Thoracic aorta (tissue), 2 donors: ENCODE measurements around the gene PTGIS. TPM values are rescaled to one million over a fixed set of nuclear protein-coding genes. Genes with fewer than 3 reads are reported as not detected.
"Not testable (repeated sequence)": the region's sequence is repeated elsewhere in the genome, so short reads cannot be mapped to it uniquely, and the experiment has no call there.

ENCODE experiments used
- ATAC-seq: fragments of 150-250 bp; one replicate; pipeline ENCODE4 v1.8.0; 2017; ENCODE audit warnings: low read depth; ENCODE audit not compliant: insufficient number of reproducible peaks, low FRiP score
- DNase-seq: peaks from one replicate; pipeline ENCODE4 v3.0.0-alpha.2; 2020; ENCODE audit warnings: low spot score
- H3K27ac ChIP-seq, 2 donors: fragments of 200-600 bp; sonication (generic); 1 replicate in 1 of 2; 2 replicates in 1 of 2; pipeline ENCODE4 v1.5.1; 2016; ENCODE audit warnings: mild to moderate bottlenecking in 2 of 2, moderate library complexity in 2 of 2
- H3K27me3 ChIP-seq: fragments of 200-600 bp; sonication (generic); replicated peaks from 2 replicates; pipeline ENCODE4 v1.6.0; 2016; ENCODE audit warnings: mild to moderate bottlenecking; ENCODE audit not compliant: insufficient read depth
- H3K36me3 ChIP-seq: fragments of 200-600 bp; sonication (generic); one replicate; pipeline ENCODE4 v1.5.1; 2016
- H3K4me1 ChIP-seq, 2 donors: fragments of 200-600 bp; sonication (generic); 1 replicate in 1 of 2; 2 replicates in 1 of 2; pipeline versions ENCODE4 v1.5.1 to v1.6.0; 2016; ENCODE audit warnings: low read depth in 2 of 2, mild to moderate bottlenecking in 1 of 2; ENCODE audit not compliant: control insufficient read depth in 1 of 2
- H3K4me3 ChIP-seq: fragments of 200-600 bp; sonication (generic); 2 replicates; pipeline ENCODE4 v1.5.1; 2016; ENCODE audit warnings: mild to moderate bottlenecking
- H3K9me3 ChIP-seq: fragments of 200-600 bp; sonication (generic); 2 replicates; pipeline ENCODE4 v1.5.1; 2016
- total RNA-seq, 2 donors: library from RNA; depleted of rRNA; stranded (reverse); fragments of >200 nt; gene quantifications; one replicate each; pipeline versions ENCODE4 v1.1.0 to v1.2.3, GENCODE V29; 2016
- TF ChIP-seq, protein P1 (sequence below): fragments of 200-600 bp; sonication (generic); IDR thresholded peaks from one replicate; pipeline ENCODE4 v1.5.1; 2019; ENCODE audit warnings: antibody characterized with exemption

The PTGIS gene
- total RNA-seq, 2 donors from 2014 or later: 397 to 465 TPM

DNA sequence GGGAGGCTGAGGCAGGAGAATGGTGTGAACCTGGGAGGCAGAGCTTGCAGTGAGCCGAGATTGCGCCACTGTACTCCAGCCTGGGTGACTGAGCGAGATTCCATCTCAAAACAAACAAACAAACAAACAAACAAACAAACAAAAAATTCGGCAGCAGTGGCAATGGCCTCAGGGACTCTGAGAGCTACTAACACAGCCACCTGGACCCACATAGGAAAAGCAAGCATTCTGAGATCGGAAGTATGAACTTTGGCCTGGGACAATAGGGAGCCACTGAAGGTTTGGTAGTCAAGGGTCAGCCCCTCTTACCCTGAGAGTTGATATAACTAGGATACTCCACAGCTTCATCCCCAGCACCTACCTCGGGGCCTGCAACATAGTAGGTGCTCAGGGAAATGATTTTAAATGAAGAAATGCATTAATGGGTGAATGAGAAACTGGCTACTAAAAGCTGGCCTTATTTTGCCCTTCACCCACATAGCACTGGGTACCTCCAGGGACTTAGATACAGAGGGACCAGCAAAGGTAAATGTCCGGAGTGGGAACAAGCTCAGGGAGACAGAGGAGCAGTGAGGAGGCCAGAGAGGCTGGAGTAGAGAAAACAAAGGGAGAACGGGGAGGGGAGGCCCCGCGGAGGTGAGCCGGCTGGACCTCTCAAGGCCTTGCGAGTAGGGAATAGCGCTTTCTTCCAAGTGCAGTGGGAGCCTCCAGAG is 46.6 kb upstream of the PTGIS start:
- H3K9me3 ChIP-seq: no peaks in the 10 kb centered on the region
- H3K27ac ChIP-seq: no peak overlapping the region
- ATAC-seq (no peak), DNase-seq (no peak)
- no peak overlapping the region for H3K4me3 ChIP-seq
- H3K27me3 ChIP-seq: no peaks in the 10 kb centered on the region
- TF ChIP-seq, protein P1, sequence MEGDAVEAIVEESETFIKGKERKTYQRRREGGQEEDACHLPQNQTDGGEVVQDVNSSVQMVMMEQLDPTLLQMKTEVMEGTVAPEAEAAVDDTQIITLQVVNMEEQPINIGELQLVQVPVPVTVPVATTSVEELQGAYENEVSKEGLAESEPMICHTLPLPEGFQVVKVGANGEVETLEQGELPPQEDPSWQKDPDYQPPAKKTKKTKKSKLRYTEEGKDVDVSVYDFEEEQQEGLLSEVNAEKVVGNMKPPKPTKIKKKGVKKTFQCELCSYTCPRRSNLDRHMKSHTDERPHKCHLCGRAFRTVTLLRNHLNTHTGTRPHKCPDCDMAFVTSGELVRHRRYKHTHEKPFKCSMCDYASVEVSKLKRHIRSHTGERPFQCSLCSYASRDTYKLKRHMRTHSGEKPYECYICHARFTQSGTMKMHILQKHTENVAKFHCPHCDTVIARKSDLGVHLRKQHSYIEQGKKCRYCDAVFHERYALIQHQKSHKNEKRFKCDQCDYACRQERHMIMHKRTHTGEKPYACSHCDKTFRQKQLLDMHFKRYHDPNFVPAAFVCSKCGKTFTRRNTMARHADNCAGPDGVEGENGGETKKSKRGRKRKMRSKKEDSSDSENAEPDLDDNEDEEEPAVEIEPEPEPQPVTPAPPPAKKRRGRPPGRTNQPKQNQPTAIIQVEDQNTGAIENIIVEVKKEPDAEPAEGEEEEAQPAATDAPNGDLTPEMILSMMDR: no peak
- H3K36me3 ChIP-seq: no peaks in the 10 kb centered on the region
- H3K4me1 ChIP-seq: peaks cover 5 to 25% of the 10 kb centered on the region in 2 donors

DNA sequence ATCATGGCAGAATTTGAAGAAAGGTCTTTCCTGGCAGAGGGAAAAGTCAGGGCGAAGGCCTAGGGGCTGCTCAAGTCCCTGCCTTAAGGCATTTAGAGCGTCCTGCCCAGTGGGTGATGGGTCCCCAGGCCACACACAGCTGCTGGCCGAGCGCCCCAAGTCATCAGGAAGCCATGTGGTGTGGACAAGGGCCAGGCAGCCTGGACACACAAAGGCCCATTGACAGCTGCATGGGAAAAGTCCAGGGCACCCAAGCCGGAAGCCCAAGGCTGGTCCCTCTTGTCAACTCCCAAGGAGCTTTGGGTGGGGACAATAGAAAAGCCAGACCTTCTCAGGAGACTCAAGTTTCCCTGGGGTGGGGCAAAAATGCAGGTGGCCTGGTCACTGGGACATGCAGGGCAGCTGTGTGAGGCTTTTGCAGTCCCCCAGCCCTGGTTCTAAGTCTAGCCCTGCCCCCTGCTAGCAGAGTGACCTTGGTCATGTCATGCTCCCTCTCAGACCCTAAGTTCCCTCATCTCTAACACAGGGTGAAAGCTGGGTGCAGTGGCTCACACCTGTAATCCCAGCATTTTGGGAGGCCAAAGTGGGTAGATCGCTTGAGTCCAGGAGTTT is 44.3 kb upstream of the PTGIS start:
- Histone ChIP-seq H3K36me3 (no peaks in the 10 kb centered on the region), H3K27ac (no peak overlapping the region), H3K9me3 (no peaks in the 10 kb centered on the region), H3K27me3 (no peaks in the 10 kb centered on the region), H3K4me1 (peaks cover 7 to 37% of the 10 kb centered on the region in 2 donors), H3K4me3 (no peak overlapping the region)
- DNase-seq (no peak), ATAC-seq (no peak)
- TF ChIP-seq, protein P1: no peak

DNA sequence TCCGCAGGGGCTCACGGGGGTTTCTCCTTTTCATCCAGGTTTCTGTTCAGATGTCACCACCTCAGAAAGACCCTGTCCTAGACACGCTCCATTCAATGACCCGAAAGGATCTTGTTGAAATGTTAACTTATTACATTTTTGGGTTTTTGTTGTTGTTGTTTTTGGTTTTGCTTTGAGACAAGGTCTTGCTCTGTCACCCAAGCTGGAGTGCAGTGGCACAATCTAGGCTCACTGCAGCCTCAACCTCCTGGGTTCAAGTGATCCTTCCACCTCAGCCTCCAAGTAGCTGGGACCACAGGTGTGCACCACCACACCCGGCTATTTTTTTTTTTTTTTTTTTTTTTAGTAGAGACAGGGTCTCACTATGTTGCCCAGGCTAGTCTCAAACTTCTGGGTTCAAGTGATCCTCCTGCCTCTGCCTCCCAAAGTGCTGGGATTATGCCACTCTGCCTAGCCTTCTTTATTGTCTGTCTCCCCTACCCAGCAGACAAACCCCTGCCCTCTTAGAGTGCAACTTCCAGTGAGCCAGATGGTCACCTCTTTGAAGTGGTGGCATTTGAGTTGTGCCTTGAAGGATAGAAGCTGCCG is 43.7 kb upstream of the PTGIS start:
- H3K9me3 ChIP-seq, DNase-seq, ATAC-seq, H3K27me3 ChIP-seq, H3K27ac ChIP-seq, H3K36me3 ChIP-seq: not testable (repeated sequence)
- Histone ChIP-seq H3K4me1 (peaks cover 7 to 37% of the 10 kb centered on the region in 2 donors), H3K4me3 (peak overlapping the region; percentile 45)

DNA sequence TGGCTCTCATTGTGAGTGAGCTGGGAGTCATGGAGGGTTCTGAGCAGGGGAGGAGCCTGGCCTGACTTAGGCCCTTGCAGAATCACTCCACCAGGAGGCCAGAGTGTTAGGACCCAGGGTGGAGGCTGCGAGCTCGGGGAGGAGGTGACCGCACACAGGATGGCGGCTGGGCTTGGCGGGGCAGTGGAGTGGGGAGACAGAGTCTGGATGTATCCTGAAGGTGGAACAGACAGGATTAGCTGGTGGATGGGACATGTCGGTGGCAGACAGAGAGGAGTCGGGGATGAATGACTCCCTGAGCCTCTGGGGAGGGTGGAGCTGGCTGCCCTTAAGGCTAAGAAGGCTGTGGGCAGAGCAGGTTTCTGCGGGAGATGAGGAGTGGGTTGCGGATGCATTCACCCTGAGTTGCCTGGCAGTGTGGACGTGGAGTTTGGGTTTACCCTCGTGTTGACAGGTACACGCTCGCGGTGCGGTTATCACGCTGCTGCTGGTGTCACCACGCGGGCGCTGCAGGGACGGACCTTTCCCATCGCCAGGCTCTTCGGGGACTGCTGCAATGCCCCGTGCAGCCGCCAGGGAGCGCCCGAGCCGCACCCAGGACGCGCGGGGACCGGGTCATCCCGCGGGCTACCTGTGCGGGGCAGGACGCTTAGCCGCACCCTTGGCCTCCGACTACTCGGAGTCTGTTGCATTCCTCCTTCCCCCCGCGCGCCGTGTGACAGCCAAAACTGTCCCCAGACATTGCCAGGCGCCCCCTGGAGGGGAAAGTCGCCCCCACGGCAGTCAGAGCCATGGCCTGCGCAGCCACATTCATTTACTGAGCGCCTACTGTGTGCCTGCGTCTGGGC is 43.0 kb upstream of the PTGIS start:
- ATAC-seq (peak; percentile 45), DNase-seq (no peak)
- H3K9me3 ChIP-seq: no peaks in the 10 kb centered on the region
- H3K4me3 ChIP-seq: peak overlapping the region; percentile 45
- TF ChIP-seq, protein P1: peak; percentile 100
- H3K27me3 ChIP-seq: no peaks in the 10 kb centered on the region
- no peaks in the 10 kb centered on the region for H3K36me3 ChIP-seq
- peaks cover 7 to 35% of the 10 kb centered on the region in 2 donors for H3K4me1 ChIP-seq
- H3K27ac ChIP-seq: no peak overlapping the region

DNA sequence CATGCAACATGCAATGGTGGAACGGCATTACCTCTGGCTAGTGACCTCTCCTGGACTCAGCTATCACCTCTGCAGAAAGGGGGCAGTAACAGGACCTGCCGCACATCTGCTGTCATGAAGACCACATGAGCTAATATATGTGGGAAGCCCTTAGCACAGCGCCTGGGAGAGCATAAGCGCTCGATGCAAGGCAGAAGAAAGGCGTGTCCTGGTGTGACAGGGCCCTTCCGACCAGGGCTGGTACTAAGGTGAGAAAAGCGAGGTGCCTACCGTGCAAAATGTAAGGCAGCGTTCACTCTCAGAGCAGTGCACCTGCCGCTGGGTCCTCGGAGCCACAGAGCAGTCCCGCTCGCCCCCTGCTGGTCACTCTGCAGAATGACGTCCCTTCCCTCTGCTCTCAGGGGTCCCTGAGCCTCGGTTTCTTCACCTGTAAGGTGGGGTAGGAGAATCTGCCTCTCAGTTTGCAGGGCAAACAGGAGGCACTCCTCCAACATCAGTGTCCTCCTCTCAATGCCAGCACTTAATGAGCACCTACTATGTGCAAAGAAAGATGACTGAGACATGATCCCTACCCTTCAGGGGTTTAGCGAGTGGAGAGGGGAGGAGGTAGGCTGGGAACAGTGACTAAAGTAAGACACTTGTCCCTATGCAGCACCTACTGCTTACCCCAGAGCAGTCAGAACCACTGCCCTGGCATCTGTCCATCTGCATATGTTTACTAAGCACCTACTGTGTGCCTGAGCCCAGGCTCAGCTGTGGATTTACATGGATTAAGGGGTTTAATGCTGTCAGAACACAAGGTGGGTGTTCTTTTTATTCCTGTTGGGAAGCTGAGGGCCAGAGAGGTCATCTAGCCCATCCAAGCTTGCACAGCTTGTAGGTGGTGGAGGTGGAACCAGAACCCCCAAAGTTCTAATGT is 41.1 kb upstream of the PTGIS start:
- Histone ChIP-seq H3K27me3 (no peaks in the 10 kb centered on the region), H3K9me3 (no peaks in the 10 kb centered on the region), H3K4me1 (peaks cover 20 to 45% of the 10 kb centered on the region in 2 donors), H3K4me3 (peak overlapping the region; percentile 10), H3K27ac (no peak overlapping the region), H3K36me3 (no peaks in the 10 kb centered on the region)
- ATAC-seq (no peak), DNase-seq (no peak)
- TF ChIP-seq, protein P1: peak; percentile 99
